NCI-H524 (cell line): ENCODE data around the gene CRIM1.

Experiments used
- DNase-seq, 2 experiments: peaks; one replicate each; lab custom pipeline; 2025; lab: John Stamatoyannopoulos, UW

CRIM1 gene

DNA sequence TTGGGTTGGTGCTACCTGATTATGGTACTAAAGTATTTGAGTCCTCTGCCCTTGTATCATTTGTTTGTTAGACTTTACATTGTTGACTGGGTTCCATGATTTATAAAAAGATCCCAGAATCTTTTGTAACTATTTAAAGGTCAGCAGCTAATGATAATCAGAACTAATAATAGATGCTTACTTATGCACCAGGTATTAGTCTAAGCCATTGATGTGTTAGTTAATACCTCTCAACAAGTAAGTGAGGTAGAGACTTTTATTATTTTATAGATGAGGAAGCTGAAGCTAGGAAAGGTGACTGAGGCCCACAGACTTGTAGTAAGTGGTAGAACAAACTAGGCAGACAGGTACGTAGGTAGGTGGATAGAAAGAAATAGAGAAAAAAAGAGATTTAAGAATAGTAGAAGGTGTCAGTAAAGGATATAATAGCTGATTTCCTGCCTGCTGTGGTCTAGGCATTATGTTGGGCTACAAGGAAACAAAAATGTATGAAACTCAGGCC lies 68.1 kb downstream of the CRIM1 start:
- no peak for DNase-seq

DNA sequence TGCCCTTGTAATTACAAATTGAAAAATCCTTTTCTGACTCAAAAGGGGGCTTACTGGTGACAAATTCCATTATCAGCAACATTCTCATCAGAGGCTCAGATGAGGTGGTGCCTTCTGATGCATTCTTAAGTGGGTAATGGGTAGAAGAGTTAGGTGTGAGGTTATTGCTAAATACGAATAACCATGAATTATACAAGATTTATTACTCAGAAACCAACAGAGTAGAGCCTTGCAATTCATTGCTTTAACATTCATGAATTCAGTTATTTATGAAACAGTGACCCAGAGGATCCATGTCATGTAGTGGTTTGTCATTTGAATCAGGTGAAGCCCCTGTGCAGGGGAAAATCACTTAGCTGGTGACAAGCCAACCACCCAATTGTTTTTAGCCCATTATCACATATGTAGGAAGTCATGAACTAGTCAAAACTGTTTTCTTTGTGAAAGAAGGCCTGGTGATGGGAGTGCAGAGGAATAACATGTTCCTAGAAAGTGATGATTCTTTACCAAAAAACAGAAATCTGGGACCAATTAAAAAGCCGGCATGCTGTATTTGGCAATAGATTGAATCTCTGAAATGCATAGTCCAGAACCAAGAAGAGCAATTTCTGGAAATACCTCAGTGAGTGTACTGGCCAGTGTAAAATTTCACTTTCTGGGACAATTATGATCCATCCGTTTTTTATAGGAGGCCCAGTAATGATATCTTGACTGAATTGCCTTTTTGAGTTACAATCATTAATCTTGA lies 70.2 kb downstream of the CRIM1 start:
- no peak for DNase-seq

DNA sequence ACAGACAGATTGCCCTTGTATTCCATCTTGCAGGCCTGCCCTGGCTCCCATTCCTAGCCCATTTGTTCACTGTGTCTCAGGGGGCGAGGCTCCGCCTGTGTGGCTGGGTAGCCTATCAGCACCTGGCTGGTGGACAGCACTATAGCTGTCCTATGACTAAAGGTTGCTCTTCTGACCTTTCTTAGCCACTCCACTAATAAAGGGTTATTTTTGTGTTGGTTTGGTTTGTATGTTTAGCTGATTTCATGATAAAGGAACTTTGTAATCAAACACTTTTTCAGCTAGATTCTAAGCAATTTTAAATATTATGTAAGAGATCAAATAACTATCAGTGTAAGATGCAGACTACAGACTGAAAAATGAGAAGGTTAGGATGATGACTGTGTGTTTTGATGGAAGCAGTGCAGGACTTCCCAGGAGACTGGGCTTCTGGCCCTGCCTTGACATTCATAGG lies 72.2 kb downstream of the CRIM1 start:
- no peak for DNase-seq

DNA sequence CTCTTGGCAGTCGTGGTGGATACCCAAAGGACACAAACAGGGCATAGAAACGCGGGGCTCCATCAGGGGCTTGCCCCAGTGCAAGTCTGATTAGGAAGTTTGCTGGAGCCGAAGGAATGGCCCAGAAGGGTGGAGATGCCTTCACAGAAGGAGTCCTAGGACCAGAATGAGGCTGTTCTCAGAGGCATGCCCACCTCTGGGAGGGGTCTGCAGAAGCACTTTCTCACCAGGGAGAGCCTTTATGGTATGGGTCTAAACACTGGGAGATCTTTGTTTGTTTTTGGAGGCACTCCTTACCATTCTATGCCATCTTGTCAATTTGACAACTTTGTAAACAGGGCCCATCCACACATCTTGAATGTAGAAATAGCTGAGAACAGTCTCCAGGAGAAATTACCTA lies 75.0 kb downstream of the CRIM1 start:
- no peak for DNase-seq

DNA sequence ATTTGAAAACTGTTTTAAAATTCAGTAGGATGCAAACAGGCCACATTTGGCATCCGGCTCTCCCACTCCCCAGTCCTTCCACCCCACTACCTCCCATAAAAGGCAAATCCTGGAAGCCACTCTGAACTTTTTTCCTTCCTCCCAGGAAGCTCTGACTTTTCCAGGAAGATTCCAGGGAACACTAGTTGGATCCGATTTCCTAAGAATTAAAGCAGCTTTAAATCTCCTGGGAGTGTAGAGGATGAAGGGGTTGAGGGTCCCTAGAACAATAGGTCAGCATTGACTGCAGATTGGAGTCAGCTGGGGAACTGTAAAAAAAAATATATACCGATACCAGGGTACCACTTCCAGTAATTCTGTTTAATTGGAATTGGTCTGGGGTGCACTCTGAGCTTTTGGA lies 76.9 kb downstream of the CRIM1 start:
- no peak for DNase-seq

DNA sequence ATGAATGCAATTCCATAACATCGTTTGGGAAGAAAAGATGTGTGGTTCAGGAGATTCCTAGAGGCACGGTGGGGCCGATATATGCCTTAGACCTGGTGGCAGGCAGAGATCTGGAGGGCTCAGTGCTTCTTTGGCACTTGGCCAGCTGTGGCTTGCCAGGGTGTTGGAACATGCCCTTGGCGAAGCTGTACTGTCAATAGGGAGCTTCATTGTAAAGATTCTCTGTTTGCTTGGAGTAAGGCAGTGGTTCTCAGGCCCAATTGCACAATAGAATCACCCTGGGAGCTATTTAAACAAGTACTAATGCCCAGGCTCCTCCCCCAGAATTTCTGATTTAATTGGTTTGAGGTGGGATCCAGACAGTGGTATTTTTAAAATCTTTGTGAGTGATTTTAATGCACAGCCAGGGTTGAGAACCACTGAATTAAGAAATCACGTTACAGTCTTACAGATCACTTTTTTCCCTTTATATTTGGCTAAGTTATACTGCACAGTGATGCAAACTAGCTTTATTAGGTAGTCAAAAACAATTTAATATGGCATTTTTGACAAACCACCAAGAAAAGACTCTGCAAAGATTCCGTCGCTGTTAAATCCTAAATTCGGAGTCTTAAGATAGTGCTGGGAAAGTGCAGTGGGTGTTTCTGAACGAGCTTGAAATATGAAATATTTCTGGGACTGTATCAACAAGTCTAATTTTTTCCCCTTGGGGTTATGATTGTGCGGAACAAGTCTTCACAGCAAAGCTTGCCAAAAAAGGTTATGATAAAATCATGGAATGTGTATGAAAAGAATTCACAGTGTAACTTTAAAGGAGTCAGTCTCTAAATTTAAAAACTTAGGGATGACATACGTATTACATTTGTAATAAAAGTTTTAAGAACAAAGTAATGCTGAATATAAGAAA lies 78.0 kb downstream of the CRIM1 start:
- peak in 1 of 2 experiments; percentile 29 for DNase-seq

DNA sequence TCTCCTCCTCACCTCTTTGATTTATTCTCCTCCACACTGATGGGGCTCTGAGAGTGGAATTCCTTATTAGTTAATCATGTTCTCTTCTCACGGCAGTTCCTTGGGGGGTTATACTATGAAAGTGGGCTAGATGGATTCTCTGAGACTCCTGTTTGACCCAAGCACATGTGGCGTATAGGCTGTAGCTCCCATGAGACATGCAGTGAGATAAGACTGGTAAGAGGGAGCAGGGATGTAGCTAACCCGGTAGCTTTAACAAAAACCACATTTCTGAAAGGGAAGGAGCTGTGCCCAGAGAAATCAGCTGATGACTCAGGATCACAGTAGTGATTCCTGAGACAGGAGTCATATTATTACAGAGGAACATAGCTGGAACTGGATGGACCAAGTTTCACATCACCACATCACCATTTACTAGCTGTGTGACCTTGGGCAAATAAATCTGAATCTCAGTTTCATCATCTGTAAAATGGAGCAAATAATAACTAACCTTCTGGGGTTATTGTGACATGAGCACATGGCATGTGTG lies 82.9 kb downstream of the CRIM1 start:
- DNase-seq, result no peak

DNA sequence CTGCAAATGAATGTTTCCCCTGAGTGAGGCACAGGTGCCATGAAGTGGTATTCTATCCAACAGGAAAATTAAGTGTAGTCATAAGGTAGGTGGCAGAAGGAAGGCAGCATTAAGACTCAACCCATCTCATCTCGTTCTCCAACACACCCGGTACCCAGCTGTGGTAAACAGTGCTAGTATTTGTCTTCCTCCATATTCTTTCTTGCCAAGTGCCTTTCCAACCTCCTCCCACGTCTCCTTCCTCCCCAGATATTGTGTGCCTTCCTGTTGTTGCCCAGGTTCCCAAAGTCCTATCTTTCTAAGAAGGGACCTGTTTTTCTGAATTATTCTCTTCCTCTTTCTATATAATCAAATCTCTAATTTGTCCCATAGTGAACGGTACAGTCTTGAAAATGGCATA lies 83.5 kb downstream of the CRIM1 start:
- DNase-seq, result no peak

DNA sequence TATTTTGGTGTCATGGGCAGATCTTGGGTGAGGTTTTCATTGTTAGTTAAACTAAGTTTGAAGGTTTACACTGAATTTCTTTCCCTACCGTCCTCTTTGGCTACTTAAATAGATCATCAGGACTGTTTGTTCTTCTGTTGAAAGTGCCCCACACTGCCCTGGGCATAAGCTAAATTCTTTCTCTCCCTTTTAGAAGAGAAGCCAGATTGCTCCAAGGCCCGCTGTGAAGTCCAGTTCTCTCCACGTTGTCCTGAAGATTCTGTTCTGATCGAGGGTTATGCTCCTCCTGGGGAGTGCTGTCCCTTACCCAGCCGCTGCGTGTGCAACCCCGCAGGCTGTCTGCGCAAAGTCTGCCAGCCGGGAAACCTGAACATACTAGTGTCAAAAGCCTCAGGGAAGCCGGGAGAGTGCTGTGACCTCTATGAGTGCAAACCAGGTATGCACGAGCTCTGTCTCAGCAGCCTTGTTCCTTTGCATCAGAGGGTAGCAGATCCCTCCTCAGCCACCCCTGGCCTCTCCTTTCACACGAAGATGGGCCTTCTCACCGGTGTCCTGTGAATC lies 85.6 kb downstream of the CRIM1 start:
- DNase-seq, result no peak

DNA sequence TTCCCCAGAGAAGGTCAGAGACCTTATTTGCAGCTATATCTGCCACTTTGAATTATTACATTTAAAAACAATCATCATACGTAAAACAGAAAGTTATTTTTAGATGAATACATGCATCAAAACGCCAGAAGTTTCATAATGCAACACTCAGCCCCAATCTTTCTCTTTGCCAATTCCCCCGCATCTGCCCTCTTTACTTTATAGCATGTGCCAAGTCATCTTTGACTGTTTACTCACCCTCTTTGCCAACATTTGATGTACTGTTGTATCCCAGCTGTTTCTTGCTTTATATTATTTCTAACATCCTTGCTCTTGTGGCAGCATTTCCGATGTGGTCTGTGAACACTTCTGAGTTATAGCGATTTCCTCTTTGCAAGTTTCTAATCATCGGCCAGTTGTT lies 86.2 kb downstream of the CRIM1 start:
- no peak for DNase-seq

DNA sequence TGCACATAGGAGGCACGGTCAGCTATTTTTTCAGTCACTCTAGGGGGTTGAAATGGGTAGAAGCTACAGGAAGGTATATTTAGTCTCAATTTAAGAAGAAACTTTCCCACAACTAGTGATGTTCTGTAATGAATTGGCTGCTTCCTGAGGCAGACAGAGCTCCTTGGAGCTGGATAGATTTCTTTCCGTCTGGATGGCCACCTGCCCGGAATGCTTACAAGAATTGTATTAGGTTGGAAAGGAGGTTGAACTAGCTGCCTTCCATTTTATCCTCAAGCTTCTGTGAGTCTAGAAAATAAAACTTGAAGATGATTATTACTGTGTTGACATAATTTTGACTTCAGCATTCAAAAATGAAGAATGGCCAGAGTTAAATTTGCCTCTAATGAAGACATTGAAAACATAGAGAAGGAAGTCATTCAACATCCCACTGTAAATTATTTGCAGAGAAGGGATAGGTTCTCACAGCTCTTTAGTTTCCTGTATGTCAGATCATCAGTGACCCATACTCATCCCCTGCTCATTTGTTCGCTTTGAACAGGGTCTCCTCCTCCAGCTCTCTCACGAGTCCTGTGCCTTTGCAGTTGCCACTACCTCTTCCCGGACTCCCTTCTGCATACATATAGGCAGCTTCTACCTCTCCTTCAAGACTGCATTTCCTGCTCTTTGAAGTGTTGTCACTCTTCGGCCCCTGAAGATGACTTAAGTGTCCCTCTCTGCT lies 88.8 kb downstream of the CRIM1 start:
- no peak for DNase-seq

DNA sequence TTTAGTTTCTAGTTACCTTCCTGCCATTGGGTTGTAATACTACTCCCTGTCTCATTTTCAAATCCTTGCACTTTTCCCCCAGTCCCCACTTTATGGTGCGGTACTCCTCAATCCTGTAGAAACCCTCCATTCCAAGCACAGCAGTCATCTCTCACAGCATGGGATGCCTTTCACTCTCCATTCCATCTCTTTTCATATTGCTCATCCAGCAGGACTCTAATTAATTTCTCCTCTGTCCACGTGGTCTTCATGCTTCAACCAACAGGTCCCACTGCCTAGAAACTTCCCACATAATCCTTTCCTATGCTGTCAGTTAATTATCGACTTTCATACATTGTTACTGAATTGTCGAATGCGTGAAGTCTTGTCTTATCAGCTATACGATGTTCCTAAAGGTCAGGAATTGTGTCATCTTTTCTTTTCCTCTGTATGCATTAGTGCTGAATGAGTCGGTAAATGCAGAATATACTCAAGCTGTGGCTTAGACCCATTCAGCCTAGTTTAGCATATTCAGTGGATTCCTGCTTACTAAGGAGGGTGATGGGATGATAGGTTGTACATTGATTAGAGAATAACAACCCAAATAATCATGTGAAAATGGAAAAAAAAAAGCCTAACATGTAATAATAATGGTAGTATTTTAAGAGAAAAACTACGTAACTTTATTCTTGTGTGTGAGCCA lies 89.7 kb downstream of the CRIM1 start:
- DNase-seq, result no peak

DNA sequence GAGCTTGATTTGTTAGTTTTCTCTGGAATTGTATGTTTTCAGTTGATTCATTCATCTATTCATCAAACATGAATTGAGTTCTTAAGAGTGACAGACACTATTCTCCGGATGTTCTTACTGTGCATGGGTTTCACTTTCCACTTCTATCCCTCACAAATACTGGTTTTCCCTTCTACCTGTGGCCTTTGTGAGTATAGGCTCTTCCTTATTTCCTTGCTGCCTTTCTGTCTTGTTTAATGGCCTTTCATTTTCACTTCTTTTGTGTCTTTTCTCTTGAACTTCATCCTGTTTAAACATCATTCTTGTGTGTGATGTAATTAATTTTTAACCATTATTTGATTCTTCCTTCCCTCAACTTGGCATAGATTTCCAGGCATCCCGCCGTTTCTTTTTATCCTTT lies 90.7 kb downstream of the CRIM1 start:
- no peak for DNase-seq

DNA sequence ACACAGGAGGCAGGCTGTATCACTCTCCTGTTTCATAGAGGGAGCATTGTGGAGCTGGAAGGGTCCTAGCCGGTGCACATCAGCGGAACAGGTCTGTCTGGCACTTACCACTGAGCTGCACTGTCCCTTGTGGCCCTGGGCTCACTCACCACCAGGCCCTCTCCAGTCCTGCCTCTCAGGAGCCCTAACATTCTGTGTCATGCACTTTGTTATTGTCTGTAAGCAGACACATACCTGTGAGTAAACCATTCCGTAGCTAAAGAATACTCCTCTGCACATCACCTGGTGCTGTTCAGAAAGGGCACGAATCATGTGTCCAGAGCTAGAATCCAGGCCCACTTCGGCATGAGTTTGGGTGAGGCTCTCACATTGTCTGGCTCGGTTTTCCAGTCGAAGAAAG lies 93.6 kb downstream of the CRIM1 start:
- no peak for DNase-seq

DNA sequence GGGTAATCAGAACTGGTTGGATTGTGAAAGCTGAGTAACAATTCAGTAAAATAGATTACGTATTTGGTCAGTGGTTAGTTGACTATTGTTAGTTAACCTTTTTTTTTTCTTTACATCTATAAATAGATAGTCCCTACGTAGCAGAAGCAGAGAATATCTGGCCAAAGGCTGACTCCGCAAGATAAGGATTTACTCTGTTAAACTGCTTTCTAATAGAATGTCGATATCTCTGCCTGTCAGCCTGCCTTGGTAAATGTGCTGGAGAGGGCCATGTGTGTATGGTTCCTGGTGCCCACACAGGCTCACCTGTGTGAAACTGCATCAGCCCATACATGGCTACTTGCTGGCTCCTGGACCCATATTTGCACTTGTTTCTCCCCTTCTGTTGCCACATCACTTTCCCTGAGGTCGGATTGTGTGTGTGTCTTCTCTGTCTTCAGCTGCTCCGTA lies 94.4 kb downstream of the CRIM1 start:
- DNase-seq, result no peak

DNA sequence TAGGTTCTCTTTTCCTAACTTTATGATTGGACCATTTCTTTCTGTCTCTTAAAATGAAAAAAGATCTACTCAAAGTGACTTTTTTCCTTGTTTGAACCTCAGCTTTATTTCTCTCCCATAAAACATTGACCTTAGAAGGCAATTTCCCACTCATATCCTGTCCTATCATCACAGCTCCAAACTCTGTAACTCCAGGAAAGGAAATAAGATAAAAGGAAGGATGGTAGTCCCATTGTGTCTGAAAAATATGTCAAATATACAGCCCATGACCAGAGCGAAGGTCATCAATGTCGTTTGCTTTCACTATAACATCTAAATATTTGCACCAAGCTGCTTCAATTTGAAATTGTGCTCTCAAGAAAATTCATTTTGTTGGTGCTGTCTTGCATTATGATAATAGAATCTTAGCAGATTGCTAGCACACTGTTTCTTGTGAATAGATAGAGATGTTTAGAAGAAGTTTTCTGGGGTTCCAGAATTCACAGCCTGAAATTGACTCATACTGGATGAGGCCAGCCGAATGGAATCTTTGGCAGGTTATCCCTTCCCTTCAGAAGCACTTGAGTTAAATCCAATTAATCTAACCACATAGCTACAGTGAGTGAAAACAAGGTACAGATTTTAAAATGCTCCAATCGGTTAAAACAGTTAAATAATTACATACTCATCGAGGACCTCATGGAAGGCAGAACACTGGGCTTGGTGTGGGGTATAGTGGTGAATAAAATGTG lies 95.1 kb downstream of the CRIM1 start:
- peak in 1 of 2 experiments; percentile 48 for DNase-seq

DNA sequence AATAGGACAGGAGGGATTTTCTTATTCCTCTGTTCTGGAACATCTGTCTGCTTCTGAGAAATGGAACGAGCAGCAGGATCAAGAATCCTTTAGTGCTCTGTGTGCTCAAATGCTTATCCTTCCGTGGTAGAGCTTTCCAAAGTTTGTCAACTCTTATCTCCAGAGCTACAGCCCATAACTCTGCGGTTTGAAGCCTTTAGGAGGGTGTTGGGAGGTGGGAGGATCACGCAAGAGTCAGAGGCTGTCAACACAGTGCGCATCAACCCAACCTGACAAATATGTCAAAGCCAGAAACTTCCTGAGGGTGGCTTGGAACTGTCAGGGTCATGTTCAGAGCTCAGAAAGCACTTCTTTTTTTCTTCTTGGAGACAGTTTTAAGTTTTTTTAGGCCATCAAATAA lies 95.9 kb downstream of the CRIM1 start:
- DNase-seq, result peak; percentile 46 to 65

DNA sequence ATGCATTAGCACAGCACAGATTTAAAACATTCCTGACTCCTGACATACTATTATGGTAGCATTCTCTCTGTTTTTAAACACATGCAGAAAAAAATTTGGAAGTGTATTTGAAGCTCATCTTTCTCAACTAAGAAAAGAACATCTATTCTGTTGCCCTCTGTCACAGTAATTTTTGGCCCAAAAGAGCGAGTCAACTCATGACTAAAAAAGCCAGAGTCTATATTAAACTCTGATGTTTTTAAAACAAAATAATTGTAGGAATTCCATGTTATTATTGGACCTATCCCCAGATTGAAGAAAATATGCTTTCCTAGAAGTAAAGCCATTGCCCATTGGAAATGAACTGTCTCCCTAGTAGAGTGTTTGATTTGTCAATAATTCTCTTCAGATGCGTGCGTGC lies 96.7 kb downstream of the CRIM1 start:
- DNase-seq, result no peak

DNA sequence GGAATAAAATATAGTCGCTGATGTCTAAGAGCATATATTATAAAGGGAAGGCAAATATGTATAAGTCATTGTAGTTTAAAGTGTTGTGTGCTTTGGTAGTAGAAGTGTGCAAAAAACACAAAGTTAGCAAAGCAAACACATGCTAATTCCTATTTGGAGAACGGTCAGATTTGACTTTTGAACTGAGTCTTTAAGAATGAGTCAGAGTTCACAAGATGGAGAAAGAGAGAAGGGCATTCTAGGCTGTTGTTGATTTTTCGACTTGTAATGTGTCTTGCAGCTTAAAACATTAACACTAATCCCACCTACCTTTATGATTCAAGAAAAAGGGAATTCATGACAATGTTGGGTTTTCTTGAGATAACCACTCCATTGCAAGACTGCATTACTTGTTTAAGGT lies 98.1 kb downstream of the CRIM1 start:
- no peak for DNase-seq

DNA sequence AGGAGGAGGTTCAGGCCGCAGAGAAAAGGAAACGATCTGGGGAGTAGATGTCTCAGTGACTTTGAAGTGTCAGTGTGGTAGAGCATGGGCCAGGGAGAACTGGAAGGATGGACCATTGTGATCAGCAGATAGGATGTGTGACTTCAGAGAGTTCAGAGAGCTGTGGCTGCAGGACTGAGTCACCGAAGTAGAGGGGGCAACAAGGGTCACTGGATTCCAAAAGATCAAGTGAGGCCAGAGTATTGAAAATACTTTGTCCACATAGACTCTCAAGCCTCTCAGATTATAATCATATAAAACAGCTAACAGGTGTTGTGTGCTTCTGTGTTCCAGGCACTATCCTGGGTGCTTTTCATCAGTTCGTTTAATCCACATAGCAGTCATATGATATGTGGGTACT lies 99.4 kb downstream of the CRIM1 start:
- DNase-seq, result no peak
